SIG-M5 treated with dmso at 0.1 percent for 504 hours (cell line): ENCODE measurements around the gene ZNF256.

Experiments
- DNase-seq: peaks from one replicate; lab custom pipeline; 2025; ENCODE audit not compliant: unreplicated experiment; lab: John Stamatoyannopoulos, UW

The ZNF256 gene

GRCh38 chr19:57900311-57900710 is 47.2 kb downstream of the ZNF256 start:
- no peak for DNase-seq
